ENCODE results near the gene XRN2.

The XRN2 gene, protein sequence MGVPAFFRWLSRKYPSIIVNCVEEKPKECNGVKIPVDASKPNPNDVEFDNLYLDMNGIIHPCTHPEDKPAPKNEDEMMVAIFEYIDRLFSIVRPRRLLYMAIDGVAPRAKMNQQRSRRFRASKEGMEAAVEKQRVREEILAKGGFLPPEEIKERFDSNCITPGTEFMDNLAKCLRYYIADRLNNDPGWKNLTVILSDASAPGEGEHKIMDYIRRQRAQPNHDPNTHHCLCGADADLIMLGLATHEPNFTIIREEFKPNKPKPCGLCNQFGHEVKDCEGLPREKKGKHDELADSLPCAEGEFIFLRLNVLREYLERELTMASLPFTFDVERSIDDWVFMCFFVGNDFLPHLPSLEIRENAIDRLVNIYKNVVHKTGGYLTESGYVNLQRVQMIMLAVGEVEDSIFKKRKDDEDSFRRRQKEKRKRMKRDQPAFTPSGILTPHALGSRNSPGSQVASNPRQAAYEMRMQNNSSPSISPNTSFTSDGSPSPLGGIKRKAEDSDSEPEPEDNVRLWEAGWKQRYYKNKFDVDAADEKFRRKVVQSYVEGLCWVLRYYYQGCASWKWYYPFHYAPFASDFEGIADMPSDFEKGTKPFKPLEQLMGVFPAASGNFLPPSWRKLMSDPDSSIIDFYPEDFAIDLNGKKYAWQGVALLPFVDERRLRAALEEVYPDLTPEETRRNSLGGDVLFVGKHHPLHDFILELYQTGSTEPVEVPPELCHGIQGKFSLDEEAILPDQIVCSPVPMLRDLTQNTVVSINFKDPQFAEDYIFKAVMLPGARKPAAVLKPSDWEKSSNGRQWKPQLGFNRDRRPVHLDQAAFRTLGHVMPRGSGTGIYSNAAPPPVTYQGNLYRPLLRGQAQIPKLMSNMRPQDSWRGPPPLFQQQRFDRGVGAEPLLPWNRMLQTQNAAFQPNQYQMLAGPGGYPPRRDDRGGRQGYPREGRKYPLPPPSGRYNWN

DNA sequence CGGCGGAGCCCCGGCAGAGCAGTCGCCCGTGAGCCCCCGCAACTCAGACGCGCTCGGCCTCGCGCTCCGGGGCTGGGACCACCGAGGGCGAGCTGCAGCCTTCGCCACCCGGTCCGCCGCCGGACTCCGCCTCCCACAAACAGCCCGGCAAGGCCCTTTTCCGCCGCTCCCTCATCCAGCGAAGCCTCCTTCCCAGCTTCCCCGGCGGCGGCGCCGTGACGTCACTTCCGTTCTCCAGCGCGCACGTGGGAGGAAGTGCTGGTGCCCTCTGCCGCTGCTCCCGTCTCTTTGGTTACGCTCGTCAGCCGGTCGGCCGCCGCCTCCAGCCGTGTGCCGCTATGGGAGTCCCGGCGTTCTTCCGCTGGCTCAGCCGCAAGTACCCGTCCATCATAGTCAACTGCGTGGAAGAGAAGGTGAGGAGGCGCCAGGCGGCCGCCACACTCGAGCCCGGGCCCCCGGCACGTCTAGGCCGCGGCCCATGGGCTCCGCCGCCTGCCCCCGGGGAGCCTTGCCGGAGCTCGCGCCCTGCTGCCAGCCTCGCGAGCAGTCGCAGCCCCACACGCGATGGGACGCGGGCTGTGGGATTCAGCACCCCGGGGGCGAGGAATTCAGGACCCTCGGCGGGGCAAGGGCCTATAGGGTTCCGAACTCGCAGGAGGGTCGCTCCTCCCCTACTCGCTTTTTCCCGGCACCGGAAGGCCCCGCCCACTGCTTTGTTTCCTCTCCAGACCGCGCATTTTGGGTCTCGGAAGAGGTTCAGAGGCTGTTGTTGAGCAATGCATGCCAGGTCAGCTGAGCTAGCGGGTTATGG is at the start of gene XRN2:
Gene XRN2 (plus strand): TSS at position 271 of the 811 bp plus-strand sequence. CDS start 68 bp downstream, at position 339.
- peak; percentile 90 for DNase-seq

DNA sequence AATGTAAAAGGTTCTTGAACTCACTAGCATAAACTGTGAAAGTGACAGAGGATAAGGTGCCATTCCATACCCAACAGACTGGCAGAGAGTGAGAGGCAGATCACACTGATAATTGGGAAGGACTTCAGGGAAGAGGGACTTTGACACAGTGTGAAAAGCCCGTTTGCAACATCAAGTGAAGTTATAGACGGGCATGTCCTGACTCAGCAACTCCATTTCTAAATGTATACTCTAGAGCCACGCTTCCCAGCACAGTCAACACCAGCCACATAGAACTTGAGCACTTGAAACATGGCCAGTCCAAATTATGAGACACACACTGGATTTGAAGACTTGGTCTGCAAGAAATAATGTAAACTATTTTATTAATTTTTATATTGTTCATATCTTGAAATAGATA is 45.9 kb upstream of the XRN2 start:
- no peak for DNase-seq

DNA sequence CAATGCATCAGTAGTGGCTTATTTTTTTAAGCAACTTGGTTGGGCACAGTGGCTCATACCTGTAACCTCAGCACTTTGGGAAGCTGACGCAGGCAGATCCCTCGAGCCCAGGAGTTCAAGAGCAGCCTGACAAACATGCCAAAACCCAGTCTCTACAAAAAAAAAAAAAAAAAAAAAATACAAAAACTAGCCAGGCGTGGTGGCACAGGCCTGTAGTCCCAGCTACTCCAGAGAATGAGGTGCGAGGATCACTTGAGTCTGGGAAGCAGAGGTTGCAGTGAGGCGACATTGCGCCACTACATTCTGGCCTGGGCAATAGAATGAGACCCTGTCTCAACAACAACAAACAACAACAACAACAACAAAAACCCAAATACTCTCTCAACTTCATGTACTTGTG is 44.7 kb upstream of the XRN2 start:
- no peak for DNase-seq

DNA sequence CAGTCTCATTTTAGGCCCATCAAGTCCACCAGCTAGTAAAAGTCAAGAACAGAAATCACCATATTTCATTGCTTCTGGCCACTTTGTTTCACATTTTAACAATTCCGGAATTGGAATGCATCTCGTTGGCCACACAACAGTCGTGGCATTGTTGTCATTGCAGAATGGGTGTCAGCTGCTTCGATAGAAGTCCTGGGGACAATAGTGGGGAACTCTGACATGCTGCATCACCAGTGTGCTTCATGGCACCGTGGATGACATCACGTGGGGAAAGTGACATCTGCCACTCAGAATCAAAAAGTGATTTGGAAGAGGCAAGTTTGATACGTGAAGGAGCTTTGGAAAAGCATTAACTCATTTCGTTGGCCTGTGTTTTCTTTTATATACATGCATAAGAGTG is 43.8 kb upstream of the XRN2 start:
- no peak for DNase-seq

DNA sequence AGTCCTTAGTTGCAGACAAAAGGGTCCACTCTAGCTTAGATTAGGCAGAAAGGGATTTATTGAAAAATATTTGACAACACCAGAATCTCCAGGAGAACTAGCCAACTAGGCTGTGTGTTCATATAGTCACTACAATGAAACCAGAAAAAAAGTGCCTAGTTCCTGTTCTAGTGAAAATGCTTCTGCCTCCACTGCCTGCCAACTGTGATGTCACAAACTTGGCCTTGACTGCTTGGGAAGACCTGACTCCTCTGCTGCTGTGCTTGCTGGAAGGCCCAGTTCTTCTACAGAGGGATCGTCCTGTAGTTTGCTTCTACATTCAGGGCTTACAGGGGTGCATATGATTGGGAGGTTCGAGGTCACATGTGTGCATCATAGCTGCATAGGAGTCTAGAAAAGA is 40.3 kb upstream of the XRN2 start:
- no peak for DNase-seq

DNA sequence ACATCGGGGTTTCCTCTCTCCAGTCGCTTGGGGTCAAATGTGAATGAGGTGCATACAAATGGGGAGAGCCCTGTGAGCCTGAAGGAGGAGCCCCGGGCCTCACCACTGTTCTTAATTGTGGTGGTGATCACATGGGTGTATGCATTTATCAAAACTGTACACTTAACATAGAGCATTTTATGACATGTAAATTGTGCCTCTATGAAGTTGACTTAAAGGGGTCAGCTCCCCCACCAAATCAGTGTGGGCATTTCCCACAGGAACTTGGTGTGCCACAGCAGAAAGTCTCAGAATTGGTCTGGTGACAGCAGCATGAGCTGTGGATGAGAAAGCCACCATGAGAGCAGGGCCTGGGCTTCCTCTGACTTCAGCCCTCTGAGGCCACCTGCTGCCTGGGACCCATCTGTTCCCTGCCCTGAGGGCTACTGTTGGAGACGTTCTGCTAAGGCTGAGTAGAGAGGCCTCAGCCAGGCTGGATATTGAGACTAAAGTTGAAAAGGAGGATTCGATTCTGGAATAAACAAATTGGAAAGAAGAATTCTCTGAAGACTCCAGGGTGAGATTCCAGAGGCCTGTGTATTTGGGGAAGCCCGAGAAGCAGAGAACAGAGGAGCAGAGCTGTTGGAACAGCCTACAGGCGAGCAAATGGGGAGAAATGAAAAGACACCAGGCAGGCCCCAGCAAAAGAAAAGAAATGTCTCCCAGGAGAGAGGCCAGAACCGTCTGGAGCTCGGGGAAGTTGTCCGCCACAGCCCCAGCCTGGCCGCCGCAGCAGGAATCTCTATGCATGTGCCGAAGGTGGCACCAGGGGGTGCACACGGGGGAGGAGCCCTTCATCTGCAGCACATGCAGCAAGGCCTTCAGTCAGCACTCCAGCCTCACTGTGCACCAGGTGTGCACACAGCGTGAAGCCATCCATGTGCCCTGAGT is 37.6 kb upstream of the XRN2 start:
- DNase-seq = no peak

DNA sequence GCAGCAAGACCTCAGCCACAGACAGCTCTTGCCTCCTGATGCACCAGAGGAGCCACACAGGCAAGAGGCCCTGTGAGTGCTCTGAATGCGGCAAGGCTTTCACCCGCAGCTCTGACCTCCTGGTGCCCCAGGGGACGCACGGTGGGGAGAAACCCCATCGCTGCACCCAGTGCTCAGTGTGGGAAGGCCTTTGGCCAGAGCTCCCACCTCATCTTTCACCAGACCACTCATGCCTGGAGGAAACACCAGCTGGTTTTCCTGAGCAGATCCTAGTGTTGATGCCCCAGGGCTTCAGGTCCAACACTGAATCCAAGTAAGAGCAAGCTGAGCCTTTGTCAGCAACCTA is 37.0 kb upstream of the XRN2 start:
- no peak for DNase-seq

DNA sequence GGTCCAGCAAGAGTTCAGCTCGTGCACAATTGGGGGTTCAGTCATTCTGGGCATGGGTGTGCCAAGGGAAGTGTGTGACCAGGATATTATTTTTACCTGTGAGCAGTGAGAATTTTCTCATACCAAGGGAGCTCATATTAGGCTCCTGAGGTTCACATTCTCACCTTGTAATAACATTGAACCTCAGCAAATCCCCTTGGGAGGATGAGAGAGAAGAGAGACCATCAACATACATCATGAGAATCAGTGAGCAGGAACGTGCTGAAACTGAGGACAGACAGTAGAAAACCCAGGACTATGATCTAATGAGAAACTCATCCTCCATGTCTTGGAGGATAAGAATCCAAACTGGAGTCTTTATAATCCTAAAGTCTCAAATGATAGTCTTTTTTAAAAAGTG is 33.4 kb upstream of the XRN2 start:
- DNase-seq = no peak

DNA sequence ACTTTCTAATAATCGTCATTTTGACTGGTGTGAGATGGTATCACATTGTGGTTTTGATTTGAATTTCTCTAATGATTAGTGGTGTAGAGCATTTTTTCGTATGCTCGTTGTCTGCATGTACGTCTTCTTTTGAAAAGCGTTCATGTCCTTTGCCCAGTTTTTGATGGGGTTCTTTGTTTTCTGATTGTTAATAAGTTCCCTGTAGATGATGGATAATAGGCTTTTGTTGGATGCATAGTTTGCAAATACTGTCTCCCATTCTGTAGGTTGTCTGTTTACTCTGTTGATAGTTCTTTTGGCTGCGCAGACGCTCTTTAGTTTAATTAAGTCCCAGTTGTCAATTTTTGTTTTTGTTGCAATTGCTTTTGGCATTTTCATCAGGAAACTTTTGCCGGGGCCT is 32.3 kb upstream of the XRN2 start:
- no peak for DNase-seq

DNA sequence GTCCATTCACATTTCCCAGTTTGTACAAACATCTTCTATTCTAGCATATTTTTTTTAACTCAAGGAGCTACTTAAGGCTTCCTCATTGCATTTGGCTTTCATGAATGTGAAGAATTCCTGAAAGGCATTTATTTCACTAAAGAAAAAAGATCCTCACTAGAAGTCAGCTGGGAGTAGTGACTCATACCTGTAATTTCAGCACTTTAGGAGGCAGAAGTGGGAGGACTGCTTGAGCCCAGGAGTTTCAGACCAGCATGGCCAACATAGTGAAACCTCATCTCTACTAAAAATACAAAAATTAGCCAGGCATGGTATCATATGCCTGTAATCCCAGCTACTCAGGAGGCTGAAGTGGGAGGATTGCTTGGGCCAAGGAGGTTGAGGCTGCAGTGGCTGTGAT is 30.9 kb upstream of the XRN2 start:
- DNase-seq = no peak

DNA sequence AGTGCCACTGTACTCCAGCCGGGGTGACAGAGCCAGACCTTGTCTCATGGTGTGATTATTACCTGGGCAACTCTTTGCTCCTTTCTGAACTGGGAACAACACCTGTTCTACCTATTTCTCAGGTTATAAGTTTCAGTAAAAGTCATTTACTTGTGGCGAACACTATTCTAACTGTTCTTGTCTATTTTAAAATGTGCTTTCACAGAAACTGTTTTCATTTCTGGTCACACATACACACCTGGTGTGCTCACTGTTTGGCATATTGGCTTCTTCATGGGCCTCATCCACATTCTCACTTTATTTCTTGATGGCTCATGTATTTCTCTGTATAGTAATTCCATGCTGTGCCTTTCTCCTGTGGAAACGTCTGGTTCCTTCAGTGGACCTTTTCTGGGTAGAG is 30.5 kb upstream of the XRN2 start:
- no peak for DNase-seq

DNA sequence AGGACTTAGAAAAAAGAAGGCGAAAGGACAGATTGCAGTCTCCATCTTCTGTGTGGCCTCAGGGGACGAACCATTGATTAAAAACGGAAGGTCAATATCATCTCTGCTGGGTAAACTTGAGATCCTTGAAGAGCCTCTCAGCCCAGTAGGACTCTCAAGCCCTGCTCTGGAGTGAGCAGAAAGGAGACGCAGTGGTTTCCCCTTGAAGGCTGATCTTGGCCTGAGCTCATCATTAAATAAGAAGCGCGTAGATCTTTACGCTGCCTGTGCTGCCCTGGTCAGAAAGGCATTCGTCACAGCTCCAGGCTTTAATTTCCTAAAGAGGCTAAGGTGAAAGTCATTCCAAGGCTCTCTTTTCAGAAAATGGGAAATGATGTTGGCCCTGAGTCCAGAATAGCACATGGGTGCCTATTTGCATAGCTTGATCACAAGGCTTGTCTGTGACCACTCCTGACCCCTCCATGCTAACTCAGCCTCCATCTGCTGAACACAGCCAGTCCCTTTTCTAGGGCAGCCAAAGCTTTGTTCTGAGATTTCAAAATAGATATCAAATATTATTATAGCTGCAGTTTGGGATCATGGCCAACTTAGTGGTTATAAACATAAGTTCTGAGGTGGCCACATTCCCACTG is 29.3 kb upstream of the XRN2 start:
- DNase-seq = no peak

DNA sequence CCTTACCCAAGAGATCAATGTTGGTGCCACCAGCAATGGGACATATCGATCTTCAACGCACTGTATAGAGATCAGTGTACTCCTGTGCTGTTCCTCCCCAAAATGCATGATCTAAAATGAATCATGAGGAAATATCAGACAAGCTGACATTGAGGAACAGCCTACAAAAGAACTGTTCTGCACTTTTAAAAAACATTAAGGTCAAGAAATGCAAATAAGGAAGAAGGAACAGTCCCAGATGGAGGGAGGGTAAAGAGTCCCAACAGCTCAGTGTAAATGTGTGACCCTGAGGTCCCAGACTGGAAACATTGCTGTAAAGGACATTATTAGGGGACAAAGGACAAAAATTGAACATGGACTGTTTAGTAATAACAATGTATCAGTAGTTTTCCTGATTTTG is 24.3 kb upstream of the XRN2 start:
- DNase-seq = no peak

DNA sequence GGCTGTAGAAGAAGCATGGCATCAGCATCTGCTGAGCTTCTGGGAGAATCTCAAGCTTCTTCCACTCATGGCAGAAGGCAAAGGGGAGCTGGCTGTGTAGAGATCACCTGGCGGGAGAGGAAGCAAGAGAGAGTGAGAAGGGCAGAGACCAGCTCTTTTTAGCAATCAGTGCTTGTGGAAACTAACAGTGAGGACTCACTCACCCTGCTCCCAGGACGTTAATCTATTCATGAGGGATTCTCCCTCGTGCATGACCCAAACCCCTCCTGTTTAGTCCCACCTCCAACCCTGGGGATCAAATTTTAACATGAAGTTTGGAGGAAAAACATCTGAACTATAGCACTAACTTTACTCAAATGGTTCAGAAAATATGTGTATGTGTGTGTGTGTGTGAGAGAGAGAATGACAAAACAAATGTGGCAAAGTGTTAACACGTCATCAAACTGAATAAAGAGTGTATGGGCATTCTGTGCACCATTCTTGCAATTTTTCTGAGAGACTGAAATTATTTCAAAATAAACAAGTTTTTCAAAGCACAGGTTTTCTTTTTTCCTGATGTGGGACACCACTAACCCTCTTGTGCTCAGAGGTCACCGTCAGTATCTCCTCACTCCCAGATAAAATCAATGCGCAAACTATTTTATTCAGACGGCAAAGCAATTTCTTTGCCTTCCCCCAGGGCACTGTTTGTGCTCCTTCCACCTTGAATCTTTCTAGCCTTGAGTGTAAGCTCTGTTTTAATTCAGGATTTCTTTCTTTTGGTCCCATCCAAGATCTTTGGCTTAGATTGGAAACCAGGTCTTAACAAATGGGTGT is 23.2 kb upstream of the XRN2 start:
- no peak for DNase-seq

DNA sequence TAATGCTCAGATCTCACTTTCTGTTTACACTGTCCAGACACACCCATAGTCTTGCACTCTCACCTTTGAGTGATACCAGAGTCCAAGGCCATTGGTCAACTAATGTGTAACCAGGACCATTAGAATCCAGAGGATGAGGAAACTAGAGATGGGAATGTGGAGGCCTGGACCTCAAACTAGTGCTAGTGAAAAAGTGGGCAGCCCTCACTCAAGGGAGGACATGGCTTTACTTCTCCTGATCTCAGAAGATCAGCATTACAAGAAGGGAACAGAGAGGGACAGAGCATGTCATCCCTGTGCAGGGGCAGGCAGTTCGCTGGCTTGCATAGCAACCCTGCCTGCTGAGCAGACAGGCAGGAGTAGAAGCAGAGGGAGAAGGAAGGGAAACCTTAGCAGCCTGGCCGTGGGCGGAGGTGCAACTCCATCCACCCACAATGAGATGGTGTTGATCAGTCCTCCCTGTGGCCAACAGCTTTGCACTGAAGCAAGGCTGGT is 22.6 kb upstream of the XRN2 start:
- no peak for DNase-seq

DNA sequence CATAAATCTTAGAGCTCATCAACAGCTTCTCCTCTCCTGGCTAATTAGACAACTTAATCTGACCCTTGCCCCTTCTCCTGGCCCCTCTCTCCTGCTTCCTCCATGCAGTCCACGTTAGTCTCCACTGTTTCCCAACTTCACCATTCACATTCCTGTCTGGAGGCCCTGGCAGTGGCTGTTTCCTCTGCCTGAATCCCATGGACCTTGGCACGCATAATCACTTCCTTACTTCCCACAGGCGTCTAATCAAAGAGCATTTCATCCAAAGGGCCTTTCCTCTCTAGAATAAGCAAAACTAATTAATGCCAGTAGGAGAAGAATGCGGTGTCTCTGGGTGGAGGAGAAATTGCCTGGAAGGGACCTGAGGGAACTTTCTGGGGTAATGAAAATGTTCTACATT is 16.4 kb upstream of the XRN2 start:
- DNase-seq = no peak

DNA sequence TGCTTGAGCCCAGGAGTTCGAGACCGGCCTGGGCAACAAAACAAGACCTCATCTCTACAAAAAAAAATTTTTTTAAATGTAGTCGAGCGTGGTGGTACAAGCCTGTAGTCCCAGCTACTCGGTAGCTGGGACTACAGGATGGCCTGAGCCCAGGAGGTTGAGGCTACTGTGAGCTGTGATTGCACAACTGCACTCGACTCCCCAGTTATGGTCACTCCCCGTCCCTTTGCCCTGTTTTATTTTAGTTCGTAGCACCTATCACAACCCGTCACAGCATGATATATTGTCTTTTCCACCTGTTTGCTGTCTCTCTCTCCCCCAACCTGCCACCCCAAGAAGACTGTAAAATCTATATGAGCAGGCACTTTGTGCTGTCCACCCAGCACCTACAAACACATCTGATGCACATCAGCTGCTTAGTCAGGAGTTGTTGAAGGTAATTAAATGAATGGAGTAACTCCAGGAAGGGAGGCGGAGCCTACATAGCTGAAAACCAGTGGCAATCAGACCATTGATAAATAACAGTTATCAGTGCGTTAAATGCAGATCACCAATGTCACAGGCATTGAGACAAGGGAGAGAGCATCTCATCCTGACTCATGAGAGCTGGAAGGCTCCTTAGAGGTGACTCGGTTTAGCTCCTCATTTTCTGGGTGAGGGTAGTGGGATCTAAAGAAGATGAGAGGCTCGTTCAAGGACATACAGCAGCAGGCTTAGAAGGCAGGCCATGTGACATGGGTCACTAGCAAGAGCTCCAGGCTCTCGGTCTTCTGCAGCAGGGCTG is 14.4 kb upstream of the XRN2 start:
- DNase-seq = no peak

DNA sequence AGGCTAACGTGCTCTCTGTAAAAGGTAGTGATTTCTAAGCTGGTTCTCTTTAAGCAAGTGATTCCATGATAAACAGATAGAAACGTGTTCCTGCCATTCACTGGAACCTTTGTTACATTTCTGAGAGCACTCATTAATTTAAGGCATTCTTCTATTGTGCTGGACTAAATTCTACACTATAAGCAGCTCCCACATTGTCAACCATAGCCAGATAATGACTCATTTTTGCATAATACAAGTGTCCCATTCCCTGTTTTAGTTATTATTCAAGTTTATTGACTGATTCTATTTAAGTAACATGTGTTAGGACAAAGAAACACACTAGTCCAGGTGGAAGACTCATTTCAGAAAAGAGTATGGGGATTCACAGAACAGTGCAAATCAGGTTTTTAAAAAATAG is 13.5 kb upstream of the XRN2 start:
- DNase-seq = no peak

DNA sequence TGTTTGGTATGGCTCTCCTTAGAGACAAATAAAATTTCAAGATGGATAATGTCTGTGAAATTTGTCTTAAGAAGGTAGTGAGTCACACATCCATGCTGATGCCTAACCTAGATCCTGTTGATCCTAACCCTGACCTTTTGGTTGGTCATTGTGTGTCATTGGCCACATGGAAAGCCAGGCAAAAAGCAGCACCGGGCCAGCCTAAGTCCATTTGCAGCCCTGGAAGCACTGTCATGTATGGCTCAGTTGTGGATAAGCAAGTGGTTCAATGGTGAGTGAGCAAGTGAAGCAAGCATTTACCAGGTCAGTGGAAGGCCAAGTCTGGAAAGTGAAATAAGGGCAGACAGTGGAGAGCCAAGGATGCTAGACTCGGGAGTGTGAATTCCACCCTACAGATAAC is 12.1 kb upstream of the XRN2 start:
- DNase-seq = no peak

DNA sequence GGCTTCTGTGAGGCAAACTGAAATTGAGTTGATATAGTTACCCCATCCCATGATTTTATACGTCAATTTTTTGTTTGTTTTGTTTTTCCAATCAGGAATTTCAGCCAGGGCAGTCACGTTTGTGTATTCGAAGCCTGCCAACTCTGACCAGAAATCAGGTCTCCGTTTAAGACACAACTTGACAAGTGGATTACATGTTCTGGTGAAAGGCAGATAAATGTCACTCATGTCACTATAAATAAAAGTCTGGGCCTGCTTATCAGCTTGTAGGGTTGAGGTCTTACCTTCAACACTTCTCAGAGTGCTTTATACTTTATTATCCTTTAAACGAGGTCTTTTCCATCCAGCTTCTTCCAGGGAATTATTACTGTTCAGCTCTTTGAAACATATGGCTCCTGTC is 8.4 kb upstream of the XRN2 start:
- no peak for DNase-seq

All from activated effector memory CD4-positive, alpha-beta T cell treated with Interleukin-2 at 50 U/mL for 16 hours (primary cell).